NT2/D1 (cell line): ENCODE data around the gene PRKN.

Source experiments
- YY1 ChIP-seq: IDR thresholded peaks from 2 replicates; pipeline ENCODE4 v1.6.1; 2011; ENCODE audit not compliant: insufficient read length, insufficient read depth
- ZNF274 ChIP-seq: IDR thresholded peaks from 2 replicates; pipeline ENCODE4 v1.6.1; 2011; ENCODE audit warnings: mild to moderate bottlenecking, low read depth, low read length

- TF ChIP-seq ZNF274 (no peak), YY1 (no peak)
Observed at GRCh38 chr6:162211777-162212176, 515.8 kb downstream of the PRKN start.
